A673 (cell line): ENCODE measurements around the gene PCCA. TPM values are rescaled to one million over a fixed set of nuclear protein-coding genes. Genes with fewer than 3 reads are reported as not detected.
"Not testable (repeated sequence)": the region's sequence is repeated elsewhere in the genome, so short reads cannot be mapped to it uniquely, and the experiment has no call there.

Source experiments
- BruUV-seq: library from RNA; stranded (reverse); fragments of 400-500 nt; replicated peaks from 2 replicates; lab custom pipeline; 2021; lab: Mats Ljungman, UMichigan
- CTCF ChIA-PET: fragments of 300-600 bp; sonication (Branson Sonifier 250); formaldehyde crosslinking; loops from one replicate; lab custom pipeline; 2022; ENCODE audit warnings: antibody characterized with exemption; lab: Charles Lee
- POLR2A ChIA-PET: fragments of 300-600 bp; sonication (Branson Sonifier 250); formaldehyde crosslinking; loops from one replicate; lab custom pipeline; 2022; ENCODE audit warnings: antibody characterized with exemption; ENCODE audit not compliant: low non-redundant PET; lab: Charles Lee
- DNase-seq: peaks from one replicate; pipeline ENCODE4 v3.0.0-alpha.2; 2015; ENCODE audit warnings: low spot score
- H3K27ac ChIP-seq: fragments of 200-600 bp; sonication (generic); 2 replicates; pipeline ENCODE4 v1.5.1; 2016; ENCODE audit warnings: mixed run types, low read depth, mild to moderate bottlenecking, mixed read lengths, antibody characterized with exemption, low read length; ENCODE audit not compliant: poor library complexity, severe bottlenecking
- H3K27me3 ChIP-seq: fragments of 200-600 bp; sonication (generic); replicated peaks from 2 replicates; pipeline ENCODE4 v1.6.1; 2017; ENCODE audit warnings: mixed run types, low read depth, mild to moderate bottlenecking, mixed read lengths, antibody characterized with exemption, low read length; ENCODE audit not compliant: insufficient read depth, poor library complexity
- H3K36me3 ChIP-seq: fragments of 200-600 bp; sonication (generic); 2 replicates; pipeline ENCODE4 v1.6.1; 2016; ENCODE audit warnings: mixed run types, mild to moderate bottlenecking, mixed read lengths, antibody characterized with exemption, low read length; ENCODE audit not compliant: insufficient read depth, poor library complexity, severe bottlenecking
- H3K4me1 ChIP-seq: fragments of 200-600 bp; sonication (generic); 2 replicates; pipeline ENCODE4 v1.6.1; 2017; ENCODE audit warnings: mixed run types, mild to moderate bottlenecking, mixed read lengths, antibody characterized with exemption, low read length; ENCODE audit not compliant: insufficient read depth, poor library complexity, severe bottlenecking
- H3K4me3 ChIP-seq: fragments of 200-600 bp; sonication (generic); 2 replicates; pipeline ENCODE4 v1.5.1; 2016; ENCODE audit warnings: low read depth, mixed run types, mild to moderate bottlenecking, mixed read lengths, low read length; ENCODE audit not compliant: poor library complexity, severe bottlenecking
- H3K9me3 ChIP-seq: fragments of 200-600 bp; sonication (generic); 2 replicates; pipeline ENCODE4 v1.6.1; 2016; ENCODE audit warnings: mixed run types, low read depth, mild to moderate bottlenecking, mixed read lengths, antibody characterized with exemption, low read length; ENCODE audit not compliant: poor library complexity, severe bottlenecking
- CTCF ChIP-seq: fragments of 300-800, 200-600 bp; sonication (generic); conservative IDR thresholded peaks from 2 replicates; pipeline ENCODE4 v1.5.1; 2017; ENCODE audit warnings: low read depth, mild to moderate bottlenecking, antibody characterized with exemption, low read length, moderate library complexity, mixed read lengths
- EZH2 ChIP-seq: fragments of 200-600 bp; sonication (generic); IDR thresholded peaks from 2 replicates; pipeline ENCODE4 v1.6.1; 2017; ENCODE audit warnings: borderline replicate concordance, low read depth, mild to moderate bottlenecking, mixed read lengths, antibody characterized with exemption, low read length; ENCODE audit not compliant: poor library complexity, severe bottlenecking
- intact Hi-C: fragments of 100-400 bp; cut with micrococcal nuclease; formaldehyde crosslinking; loops from one replicate; pipeline ENCODE4 v1.10.0; 2022; ENCODE audit not compliant: unreplicated experiment
- total RNA-seq: library from RNA; stranded (reverse); gene quantifications from 2 replicates; pipeline ENCODE4 v1.2.3, GENCODE V29; 2021

Gene PCCA
- total RNA-seq, 1 experiment from 2014 or later: 93.0 TPM

- Histone ChIP-seq H3K27me3 (no peaks in the 10 kb centered on the region), H3K4me1 (no peaks in the 10 kb centered on the region), H3K27ac (no peak overlapping the region), H3K9me3 (no peaks in the 10 kb centered on the region), H3K36me3 (no peaks in the 10 kb centered on the region), H3K4me3 (no peak overlapping the region)
- no peak for DNase-seq
- TF ChIP-seq CTCF (no peak), EZH2 (no peak)
- no TSS peak for BruUV-seq
- POLR2A ChIA-PET: no interaction called here
- intact Hi-C loops: no loop called here
- CTCF ChIA-PET: no interaction called here
Measured at GRCh38 chr13:100275746-100276145, 186.9 kb downstream of the PCCA start.

- intact Hi-C loops: no loop called here
- Histone ChIP-seq H3K4me3 (no peak overlapping the region), H3K27ac (no peak overlapping the region), H3K27me3 (no peaks in the 10 kb centered on the region), H3K9me3 (no peaks in the 10 kb centered on the region), H3K4me1 (no peaks in the 10 kb centered on the region), H3K36me3 (no peaks in the 10 kb centered on the region)
- ChIA-PET CTCF (no interaction called here), POLR2A (no interaction called here)
- TF ChIP-seq EZH2 (no peak), CTCF (no peak)
- DNase-seq: no peak
- BruUV-seq: no TSS peak
Measured at GRCh38 chr13:100280681-100281080, 191.8 kb downstream of the PCCA start.

GRCh38 chr13:100282306-100282705 lies 193.4 kb downstream of the PCCA start:
- BruUV-seq, H3K27ac ChIP-seq, DNase-seq, H3K27me3 ChIP-seq, POLR2A ChIA-PET, intact Hi-C loops, H3K4me3 ChIP-seq, H3K36me3 ChIP-seq, H3K9me3 ChIP-seq, CTCF ChIA-PET, H3K4me1 ChIP-seq: not testable (repeated sequence)

- CTCF ChIA-PET: no interaction called here
- no peaks in the 10 kb centered on the region for H3K9me3 ChIP-seq
- intact Hi-C loops: no loop called here
- H3K36me3 ChIP-seq: no peaks in the 10 kb centered on the region
- no peak overlapping the region for H3K4me3 ChIP-seq
- POLR2A ChIA-PET: no interaction called here
- no TSS peak for BruUV-seq
- DNase-seq: peak; percentile 53
- H3K27ac ChIP-seq: peak overlapping the region; percentile 98
- peaks cover 68% of the 10 kb centered on the region for H3K4me1 ChIP-seq
- H3K27me3 ChIP-seq: no peaks in the 10 kb centered on the region
- no peak for TF ChIP-seq EZH2
- TF ChIP-seq CTCF: peak; percentile 26; the same call in 1 of the 2 replicates
Measured at GRCh38 chr13:100290165-100290801, 201.4 kb downstream of the PCCA start.
